DMS53 treated with DMSO at 0.1 percent for 48 hours (cell line): ENCODE results near the gene TMEM45A.
"Not testable (repeated sequence)": the region's sequence is repeated elsewhere in the genome, so short reads cannot be mapped to it uniquely, and the experiment has no call there.

ENCODE experiments used
- DNase-seq: peaks from one replicate; lab custom pipeline; 2025; ENCODE audit not compliant: unreplicated experiment; lab: John Stamatoyannopoulos, UW

TMEM45A gene

DNA sequence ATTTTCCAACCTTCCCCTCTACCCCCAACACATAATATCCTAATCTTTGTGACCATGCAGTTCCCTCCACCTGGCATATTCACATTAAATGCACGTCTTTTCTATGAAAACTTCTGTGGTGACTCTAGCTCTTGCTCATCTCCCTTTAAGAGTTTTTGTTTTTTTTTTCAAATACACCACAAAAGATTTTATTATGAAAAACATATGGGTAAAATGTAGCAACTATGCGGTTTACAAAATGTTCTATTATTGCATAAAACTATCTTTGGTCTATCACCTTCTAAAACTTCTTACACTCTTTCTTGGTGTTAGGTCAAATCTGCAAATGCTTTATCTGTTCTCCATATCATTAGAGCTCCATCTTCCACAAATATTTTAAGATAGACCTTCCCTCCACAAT, 78.4 kb downstream of the TMEM45A start:
- DNase-seq: no peak

DNA sequence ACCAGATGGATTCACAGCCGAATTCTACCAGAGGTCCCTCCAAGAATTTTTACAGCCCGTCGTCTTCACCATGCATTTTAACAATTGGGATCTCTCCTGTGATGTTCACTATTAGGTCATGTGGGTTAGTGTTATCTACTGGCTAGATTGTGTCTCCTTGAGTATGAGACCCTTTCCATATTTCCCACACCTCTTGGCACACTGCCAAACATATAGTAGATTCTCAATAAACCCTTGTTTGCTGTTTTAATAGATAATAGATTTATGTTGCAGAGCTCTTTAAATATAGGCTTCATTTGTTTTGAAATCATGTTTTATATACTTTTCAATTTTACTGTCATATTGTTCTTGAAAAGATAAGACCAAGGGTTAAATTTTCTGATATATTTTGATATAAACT, 82.1 kb downstream of the TMEM45A start:
- no peak for DNase-seq

DNA sequence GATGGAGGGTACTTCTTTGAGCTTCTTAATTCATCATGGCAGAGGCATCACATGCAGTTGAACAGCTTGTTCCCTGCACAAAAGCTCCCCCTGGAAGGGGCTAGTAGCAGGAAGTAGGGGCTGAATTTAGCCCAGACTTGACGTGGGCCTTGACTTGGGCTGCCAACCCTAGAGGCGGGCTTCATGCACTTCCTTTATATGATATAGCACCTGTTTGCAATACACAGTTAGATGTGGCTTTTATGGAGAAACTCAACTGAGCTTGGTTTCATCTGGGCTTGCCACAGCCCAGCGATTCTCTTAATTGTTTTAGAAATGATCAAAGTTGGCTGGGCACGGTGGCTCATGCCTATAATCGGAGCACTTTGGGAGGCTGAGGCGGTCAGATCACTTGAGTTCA, 83.3 kb downstream of the TMEM45A start:
- DNase-seq: no peak

DNA sequence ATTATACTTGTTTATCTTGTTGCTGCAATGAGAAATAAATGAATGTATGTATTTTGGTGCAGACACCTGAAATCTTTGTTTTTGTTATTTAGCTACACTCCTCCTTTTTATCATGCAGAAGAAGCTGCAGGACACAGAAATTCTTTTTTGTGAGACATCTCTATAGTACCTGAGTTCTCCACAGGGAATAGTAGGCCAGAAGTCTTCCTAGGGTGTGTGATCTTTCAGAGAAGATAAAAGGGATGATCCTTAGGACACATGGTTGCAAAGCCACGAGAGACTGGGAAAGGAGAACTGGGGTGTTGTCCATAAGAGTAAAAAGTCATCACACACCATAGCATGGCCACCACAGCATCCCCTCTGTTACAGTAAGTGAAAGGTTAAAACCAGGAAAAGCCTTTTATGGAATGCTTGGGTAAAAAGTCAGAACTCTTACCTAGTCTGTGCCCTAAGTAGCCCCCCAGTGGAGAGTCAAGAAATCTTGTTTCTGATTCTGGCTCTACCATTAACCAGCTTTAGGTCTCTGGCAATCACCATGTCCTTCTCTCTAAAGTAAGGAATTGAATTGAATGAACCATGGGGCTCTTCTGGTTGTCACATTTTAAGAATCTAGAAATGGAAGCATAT, 85.1 kb downstream of the TMEM45A start:
- DNase-seq: no peak

DNA sequence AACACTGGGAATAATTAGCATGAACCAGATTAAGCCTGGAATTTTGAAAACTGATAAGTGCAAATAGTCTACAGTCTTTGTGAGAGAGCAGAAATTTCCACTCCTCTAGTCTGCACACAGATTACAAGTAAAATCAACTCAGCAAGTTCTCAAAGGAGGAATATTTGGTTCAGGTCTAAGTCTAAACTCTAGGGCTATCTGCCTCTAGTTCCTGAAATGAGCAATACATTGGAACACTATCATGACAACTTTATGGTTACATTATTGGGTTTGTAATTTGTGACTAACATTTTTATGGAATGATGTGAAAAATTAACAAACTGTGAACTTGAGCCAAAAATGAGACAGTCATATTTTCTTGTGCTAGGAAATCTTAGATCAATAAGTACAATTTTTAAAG, 86.2 kb downstream of the TMEM45A start:
- DNase-seq: no peak

DNA sequence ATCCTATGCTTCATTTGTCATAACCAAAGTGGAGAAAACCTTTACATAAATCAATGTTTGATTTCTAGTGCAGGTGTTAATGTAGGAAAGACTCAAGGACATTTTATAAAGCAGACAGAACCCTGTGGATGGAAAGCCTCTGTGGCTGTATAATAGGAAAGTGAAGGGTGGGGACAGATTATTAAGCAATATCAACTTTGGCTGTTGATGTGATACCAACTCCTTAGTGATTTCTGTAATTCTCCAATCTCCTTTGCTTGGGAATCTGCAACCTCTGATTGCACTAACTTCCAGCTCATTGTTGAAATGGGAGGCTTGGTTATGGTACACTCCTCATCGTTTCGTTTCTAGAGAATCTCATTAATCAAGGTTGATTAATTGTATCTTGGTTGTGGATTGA, 87.7 kb downstream of the TMEM45A start:
- no peak for DNase-seq

DNA sequence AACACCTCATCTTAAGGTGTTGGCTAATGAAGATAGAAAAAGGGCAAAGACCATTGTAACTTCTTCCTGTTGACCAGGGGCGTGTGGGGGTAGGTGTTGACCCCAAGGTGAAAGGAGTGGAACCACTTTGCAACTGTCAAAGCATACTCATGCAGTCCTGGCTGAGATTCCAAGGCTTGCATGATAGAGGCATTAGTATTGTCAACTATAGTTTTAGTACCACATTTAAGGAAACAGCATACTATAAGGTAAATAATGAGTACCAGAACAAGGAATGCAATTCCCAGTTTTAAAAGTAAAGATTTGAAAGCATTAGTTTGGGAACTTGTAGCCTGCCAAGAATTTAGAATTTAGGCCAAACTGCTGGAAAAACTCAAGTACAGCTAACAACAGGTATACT, 89.2 kb downstream of the TMEM45A start:
- no peak for DNase-seq

DNA sequence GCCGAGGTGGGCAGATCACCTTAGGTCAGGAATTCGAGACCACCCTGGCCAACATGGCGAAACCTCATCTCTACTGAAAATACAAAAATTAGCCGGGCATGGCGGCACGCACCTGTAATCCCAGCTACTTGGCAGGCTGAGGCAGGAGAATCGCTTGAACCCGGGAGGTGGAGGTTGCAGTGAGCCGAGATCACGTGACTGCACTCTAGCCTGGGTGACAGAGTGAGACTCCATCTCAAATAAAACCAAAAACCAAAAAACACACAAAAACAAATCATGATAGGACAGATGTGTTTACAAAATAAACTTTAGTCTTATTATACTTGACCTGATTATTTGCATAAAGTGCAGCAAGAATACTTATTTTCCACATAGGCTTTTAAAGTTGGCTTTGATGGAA, 89.7 kb downstream of the TMEM45A start:
- not testable (repeated sequence) for DNase-seq

DNA sequence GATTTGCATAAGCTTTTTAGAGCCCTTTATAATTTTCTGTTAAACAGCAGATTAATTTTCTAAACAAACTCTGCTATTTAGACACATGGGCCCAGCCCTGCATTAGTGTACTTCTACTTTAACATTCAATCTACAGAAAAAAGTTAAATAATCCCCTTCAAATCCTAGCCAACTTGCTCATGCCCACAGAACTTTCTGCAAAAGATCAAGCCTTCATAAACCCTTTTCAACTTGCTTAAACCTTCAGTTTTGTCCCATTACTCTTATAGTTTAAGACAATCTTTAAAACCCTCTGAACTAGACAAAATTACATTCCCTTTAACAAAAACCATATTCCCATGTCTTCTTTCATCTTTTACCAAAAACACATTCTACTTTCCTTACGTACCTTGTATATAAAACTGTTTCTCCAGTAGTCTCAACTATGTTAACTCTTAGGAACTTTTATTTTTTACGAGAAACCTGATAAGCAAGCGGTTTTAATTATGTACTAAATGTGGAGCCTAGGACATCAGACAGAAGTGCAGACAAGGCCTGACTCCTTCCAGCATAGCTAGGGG, 91.8 kb downstream of the TMEM45A start:
- DNase-seq: no peak

DNA sequence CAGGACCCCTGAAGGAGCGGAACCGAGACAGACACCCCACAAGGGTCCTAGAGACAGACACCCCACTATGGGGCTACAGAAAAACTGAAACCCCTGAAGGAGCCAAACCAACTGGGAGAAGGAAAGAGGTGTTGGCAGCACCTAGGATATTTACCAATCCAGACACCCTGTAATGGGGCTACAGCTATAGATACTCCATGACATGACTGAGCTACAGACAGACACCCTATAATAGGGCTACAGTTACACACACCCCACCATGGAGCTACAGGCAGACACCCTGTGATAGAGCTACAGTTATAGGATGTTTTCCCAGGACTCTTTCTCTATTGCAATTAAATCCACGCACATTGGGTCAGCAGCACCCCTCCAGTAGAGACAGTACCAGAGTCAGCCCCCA, 94.4 kb downstream of the TMEM45A start:
- no peak for DNase-seq

DNA sequence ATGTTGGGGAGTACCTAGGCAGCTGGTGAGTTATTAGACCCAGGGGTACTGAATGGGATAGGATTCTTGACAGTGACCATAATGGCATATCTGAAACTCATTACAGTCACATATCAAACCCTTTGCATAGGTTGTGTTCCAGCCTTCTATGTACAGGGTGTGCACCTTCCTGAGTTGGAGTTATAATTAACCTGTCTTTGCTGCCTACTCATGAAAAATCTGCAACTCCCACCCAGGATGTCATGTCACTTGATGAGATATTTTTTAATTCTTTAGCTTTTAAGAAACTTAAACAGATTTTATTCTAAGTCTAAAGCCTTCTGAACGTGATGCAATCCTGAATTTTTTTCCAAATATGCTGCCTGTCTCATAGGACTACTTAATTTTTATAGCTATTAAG, 95.8 kb downstream of the TMEM45A start:
- no peak for DNase-seq

DNA sequence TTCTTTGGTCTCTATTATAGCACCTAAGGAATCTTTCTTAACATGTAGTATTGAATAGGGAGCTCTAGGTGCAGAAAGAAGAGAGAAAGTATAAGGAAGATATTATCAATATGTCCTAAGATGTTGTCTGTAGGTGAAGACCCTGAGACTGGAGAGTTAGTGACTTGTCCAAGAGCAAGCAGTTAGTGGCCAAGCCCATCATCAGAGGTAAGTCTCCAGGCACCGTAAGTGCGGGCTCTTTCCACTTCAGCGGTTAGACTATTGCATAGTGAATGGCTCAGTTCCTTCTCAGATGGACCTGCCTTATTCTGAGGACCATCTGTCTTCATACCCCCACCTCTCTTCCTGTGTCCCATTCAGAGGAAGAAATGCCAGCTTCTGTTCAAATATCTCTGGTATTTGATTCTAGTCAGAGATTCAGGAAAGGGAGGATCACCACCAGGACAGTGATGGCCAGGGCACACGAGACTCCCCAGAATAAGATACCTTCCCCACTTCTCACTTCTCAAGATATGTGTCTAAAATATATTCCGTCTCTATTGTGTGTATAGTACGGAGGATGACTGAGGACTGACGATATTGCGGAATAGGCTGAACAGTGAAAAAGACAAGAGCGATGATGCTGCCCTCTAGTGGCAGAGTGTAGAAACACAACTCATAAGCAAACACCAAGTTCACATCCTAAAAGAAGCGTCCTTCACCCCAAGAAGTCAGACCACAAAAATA, 97.9 kb downstream of the TMEM45A start:
- peak; percentile 38 for DNase-seq

DNA sequence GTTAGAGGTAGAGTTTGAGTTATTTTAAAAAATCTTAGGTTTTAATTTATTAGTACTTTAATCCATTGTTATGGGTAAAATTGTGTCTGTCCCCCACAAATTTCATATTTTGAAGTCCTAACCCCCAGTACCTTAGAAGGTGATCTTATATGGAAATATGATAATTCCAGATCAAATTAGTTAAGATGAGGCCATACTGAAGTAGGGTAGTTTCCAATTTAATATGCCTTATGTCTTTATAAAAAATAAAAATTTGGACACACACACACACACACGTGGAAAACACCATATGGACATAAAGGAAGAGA, 98.4 kb downstream of the TMEM45A start:
- no peak for DNase-seq

DNA sequence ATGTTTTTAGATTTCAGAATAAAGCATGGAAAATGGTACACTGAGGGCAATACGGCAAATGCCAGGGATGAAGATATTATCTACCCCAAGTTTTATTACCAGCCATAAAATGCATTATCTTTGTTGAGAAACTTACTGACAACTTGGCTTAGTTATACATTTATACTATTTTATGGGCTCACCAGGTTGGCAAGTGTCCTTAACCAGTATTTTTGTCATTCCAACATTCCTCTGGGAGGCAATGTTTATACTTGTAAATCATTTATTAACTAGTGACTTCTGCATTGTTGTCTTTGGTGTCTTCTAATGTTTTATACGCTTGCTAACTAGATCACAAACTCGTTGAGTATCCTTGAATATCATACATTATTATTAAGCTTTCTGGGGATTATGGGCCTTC, 99.0 kb downstream of the TMEM45A start:
- DNase-seq: no peak

DNA sequence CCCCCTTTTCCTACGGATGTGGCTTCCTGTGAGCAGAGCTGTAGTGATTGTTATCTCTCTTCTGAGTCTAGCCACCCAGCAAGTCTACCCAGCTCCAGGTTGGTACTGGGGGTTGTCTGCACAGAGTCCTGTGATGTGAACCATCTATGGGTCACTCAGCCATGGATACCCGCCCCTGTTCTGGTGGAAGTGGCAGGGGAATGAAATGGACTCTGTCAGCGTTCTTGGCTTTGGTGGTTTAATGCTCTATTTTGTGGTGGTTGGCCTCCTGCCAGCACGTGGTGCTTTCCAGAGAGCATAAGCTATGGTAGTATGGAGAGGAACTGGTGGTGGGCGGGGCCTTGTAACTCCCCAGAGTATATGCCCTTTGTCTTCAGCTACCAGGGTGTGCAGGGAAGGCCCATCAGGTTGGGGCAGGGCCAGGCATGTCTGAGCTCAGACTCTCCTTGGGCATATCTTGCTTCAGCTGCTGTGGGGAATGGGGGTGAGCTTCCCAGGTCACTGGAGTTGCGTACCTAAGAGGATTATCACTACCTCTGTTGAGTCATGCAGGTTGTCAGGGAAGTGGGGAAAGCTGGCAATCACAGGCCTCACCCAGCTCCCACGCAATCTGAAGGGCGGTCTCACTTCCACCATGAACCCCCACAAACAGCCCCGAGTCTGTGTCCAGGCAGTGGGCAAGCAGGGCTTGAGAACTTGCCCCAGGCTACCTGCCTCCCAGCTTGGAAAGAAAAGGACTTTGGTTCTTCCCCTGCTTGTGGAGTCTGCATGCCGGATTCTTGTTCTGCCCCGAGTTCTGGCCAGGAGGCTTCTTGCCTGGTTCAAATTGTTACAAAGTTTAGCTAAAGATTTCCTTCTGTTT, 108.0 kb downstream of the TMEM45A start:
- no peak for DNase-seq

DNA sequence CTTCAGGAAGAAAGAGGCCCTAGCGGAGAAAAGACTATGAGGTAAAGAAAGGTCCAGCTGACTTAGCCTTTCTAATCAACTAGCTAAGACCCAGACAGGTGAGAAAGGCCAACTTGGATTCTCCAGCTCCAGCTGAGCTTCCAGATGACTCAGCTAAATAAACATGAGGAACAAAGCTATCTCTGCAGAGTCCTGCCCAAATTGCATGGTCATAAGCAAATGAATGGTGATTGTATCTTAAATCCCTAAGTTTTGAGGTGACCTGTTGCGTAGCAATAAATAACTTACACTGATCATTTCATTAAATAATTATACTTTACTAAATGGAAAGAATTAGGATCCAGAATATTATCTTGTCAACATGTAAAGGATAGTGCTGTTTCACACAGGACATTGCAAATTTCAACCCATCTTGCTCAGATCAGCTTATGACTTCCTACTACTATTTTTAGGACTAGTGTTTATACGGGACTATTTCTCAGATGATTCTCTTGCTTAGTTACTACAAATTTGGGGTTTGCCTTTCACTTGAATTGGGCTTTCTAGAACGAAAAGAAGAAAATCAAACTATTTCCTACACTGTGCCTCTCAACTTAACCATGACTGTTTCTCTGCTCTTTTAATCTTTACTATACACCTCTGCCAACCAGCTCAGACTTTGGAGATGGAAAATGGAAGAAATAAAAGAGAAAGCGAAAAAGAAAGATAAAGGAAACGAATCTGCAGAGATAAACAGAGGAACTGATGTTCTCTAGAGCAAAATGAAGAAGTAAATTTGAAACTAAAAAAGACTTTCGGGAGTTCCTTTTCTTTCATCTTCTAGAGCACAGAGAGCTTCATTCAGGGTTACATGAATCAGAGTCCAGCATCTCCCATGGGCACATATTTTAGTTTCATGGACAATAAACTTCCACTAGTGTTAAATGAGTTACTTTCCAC, 110.4 kb downstream of the TMEM45A start:
- DNase-seq: peak; percentile 78

DNA sequence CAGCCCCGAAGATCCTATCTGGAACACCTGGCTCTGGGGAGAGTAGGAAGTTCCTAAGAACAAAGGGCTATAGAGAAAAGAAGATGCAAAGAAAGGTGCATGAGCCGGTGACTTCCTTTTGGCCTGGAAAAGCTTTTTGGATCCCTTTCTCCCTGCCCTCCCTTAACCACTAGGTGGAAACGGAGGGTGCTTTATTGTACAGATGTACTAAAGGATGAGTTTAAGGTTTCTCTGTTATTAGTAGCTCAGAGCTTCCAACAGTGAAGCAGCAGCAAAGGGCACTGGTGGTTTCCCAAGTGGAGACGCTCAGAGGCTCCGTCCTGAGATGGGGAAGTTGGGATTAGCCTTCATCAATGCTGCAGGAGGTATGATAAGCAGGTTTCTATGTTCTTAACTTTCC, 111.0 kb downstream of the TMEM45A start:
- peak; percentile 20 for DNase-seq

DNA sequence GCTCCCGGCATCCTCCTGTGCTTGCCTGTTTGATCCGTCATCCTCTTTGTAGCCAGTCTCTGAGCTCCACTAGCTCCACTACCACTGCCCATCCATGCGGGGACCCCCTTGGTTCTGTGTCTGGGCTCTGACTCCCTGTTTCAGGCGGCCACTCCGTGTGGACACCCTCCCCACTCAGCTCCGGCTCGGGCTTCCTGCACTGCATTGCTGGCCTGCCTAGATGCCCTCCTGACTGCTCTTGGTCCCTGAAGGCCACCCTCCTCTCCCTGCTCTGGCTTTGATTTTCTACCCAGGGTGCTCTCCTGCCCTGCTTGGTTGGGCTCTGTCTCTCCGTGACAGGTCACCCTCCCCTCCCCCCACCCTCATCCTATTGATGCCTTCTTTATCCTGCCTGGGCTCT, 112.9 kb downstream of the TMEM45A start:
- DNase-seq: no peak

DNA sequence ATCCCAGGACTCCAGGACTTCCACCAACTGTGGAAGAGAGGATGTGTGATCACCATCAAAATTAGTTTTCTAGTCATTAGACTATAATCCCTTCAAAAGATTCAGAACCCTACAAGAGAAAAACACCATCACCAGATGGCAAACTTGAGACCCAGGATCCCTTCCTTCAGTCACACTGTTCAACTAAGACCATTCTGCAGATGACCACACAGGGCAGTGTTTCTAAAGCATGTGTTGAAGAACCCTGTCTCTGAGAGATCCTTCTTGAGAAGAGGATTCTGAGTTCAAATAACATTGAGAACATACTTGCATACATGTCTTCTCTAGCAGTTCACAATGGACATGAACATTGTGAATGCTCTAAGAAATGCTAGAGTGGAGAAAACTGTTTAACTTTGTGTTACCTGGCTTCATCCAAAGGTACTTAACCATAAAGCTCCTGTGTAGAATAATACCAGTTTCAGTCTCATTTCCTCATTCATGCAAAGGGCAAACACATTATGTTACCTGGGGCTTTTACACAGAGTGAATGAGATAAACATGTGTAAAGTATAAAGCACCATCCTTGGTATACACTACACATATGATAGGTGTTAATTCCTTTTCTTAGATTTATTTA, 114.6 kb downstream of the TMEM45A start:
- DNase-seq: no peak

DNA sequence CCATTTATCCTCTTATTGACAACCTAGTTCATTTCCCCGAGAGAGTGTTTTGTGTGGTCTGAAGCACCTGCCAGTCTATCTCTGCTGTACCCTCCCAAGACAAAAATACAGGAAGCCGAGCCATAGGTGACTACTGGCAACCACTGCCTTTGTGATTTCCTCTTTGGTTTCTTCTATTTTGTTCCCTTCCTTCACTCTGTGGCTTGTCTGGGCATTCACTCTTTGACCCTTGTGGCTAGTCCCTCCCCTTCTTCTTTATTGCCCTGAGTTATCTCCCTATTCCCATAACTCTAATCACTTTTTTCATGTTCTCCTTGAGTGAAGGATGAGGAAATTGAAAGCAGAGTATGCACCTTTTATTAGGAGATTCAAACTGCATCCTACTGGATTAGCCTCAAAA, 116.9 kb downstream of the TMEM45A start, which contains the start of gene ADGRG7:
Gene ADGRG7 (plus strand): TSS at position 297 of the 400 bp plus-strand sequence. CDS start 256 bp downstream, outside the sequence.
- no peak for DNase-seq
